ENCODE results near the gene MYBBP1A. TPM values are rescaled to one million over a fixed set of nuclear protein-coding genes. Genes with fewer than 3 reads are reported as not detected.

The MYBBP1A gene
- polyA plus RNA-seq, 2 of the 4 experiments (the other 2 are of a cell fraction) = 42.9 to 95.1 TPM

DNA sequence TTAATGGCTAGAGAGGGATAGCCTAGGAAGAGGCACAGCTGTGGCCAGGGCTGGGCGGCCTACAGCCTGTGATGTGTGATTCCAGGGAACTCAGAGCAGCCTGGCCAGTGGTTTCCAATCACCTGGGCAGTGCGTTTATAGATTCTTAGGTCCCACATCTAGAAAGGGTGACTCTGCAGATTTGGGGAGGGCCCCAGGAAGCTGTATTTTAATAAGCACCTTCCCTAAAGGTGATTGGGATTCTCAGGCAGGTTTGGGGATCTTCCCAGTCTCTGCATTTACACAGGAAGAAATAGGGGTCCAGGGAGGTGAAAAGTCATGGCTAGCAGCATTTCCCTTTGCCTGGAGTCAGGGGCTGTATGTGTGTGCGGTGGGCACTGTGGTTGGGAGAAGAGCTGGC, 47.0 kb downstream of the MYBBP1A start (continued):
- TF ChIP-seq REST (IDR thresholded peaks at IDR 0.05) = no peak
- TF ChIP-seq USF2 (IDR thresholded peaks at IDR 0.05) = no peak
- no peak for TF ChIP-seq FOSL2 (IDR thresholded peaks at IDR 0.05)
- TF ChIP-seq FOSL2 (CRISPR knock-in tag; IDR thresholded peaks at IDR 0.05) = no peak
- TF ChIP-seq EP300 (IDR thresholded peaks at IDR 0.05) = no peak
- TF ChIP-seq ESRRA (IDR thresholded peaks at IDR 0.05; ENCODE audit: borderline replicate concordance, low read length) = no peak
- TF ChIP-seq FOXS1 (CRISPR knock-in tag; IDR thresholded peaks at IDR 0.05) = no peak
- no peak for TF ChIP-seq MAZ (IDR thresholded peaks at IDR 0.05; ENCODE audit: borderline replicate concordance, low read depth, low read length)
- TF ChIP-seq, protein P1, sequence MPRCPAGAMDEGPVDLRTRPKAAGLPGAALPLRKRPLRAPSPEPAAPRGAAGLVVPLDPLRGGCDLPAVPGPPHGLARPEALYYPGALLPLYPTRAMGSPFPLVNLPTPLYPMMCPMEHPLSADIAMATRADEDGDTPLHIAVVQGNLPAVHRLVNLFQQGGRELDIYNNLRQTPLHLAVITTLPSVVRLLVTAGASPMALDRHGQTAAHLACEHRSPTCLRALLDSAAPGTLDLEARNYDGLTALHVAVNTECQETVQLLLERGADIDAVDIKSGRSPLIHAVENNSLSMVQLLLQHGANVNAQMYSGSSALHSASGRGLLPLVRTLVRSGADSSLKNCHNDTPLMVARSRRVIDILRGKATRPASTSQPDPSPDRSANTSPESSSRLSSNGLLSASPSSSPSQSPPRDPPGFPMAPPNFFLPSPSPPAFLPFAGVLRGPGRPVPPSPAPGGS (IDR thresholded peaks at IDR 0.05) = no peak
- TF ChIP-seq CHD4 (IDR thresholded peaks at IDR 0.05; ENCODE audit: borderline replicate concordance) = no peak
- TF ChIP-seq CEBPB (IDR thresholded peaks at IDR 0.05) = no peak
- no peak for TF ChIP-seq RARB (CRISPR knock-in tag; IDR thresholded peaks at IDR 0.05)
- no peak for TF ChIP-seq HES2 (IDR thresholded peaks at IDR 0.05)
- TF ChIP-seq NR3C1 (IDR thresholded peaks at IDR 0.05) = no peak

GRCh38 chr17:4507361-4508111, 47.6 kb downstream of the MYBBP1A start:
- no peak for DNase-seq (ENCODE audit: low read depth in 1 of 2, low spot score in 1 of 2)
- POLR2A ChIA-PET = no interaction called here
- Histone ChIP-seq H3K27ac (no peak overlapping the region), H3K9me3 (no peaks in the 10 kb centered on the region), H3K4me3 (no peak overlapping the region), H3K4me2 (no peak overlapping the region), H3K4me1 (no peaks in the 10 kb centered on the region)
- CTCF ChIA-PET = interaction anchor here (1.1 to 2.3 kb wide), 6 partner anchors 8 to 91 kb away, joined by 3 to 7 read pairs (median 4); partner anchors contain the start of gene SPNS2
- peak; percentile 68 for TF ChIP-seq ZFP36 (IDR thresholded peaks at IDR 0.05; ENCODE audit: borderline replicate concordance, partially characterized antibody)
- TF ChIP-seq MAFK (IDR thresholded peaks at IDR 0.05; ENCODE audit: partially characterized antibody) = peak; percentile 92
- peak; percentile 80; the same call in 1 of the 2 replicates for TF ChIP-seq HDAC2 (IDR thresholded peaks at IDR 0.05)
- TF ChIP-seq CTCF (IDR thresholded peaks at IDR 0.05) = no peak
- ATAC-seq = no peak
- FAIRE-seq = peak; percentile 32
- WGBS (ENCODE audit: missing lambda C conversion rate) = 64% methylated on average over 8 of the region's 8 CpGs
